ENCODE results near the gene CCDC144A.
"Not testable (repeated sequence)": the region's sequence is repeated elsewhere in the genome, so short reads cannot be mapped to it uniquely, and the experiment has no call there.

CCDC144A gene

DNA sequence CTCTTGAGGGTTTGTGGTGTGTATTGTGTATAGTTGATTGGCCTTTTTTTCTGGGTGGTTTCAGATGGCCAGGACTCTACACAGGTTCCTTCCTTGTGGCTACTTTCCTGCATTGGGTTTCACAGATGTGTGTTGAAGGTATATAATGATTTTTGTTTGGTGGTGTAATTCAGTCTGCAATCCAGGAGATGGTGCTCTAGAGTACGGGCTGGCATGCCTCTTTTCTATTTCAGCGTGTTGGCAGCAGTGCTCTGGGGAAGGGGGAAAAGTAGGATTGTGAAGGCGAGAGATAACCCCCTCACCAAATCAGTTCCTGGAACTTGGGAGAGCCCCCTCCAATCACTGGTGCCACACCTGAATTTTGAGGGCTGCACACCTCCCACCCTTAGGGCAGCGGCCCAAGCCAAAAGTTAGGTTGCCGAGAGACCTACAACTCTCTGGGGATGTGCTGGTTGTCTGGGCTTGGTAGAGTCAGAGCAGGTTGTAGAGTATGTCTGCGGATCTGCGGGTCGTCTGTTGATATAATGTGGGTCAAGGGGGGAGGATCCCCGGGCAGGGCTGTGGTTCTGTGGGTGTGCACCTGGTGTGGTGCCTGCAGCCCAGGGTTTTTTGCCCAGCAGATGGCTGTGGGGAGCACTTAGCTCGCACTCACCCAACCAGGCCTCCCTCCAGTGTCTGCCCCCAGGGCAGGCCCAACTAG is 61.3 kb downstream of the CCDC144A start:
- DNase-seq = peak; percentile 2 to 26

DNA sequence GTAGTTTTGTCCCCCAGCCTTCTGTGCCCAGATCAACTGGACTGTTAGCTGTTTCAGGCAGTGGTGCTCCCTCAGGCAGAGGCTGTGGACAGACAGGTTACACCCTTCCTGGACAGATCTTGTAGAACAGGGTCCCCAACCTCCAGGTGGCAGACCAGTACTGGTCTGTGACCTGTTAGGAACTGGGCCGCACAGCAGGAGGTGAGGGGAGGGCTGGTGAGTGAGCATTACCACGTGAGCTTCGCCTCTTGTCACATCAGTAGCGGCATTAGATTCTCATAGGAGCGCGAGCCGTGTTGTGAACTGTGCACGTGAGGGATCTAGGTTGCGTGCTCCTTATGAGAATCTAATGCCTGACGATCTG is 61.9 kb downstream of the CCDC144A start:
- DNase-seq = not testable (repeated sequence)

DNA sequence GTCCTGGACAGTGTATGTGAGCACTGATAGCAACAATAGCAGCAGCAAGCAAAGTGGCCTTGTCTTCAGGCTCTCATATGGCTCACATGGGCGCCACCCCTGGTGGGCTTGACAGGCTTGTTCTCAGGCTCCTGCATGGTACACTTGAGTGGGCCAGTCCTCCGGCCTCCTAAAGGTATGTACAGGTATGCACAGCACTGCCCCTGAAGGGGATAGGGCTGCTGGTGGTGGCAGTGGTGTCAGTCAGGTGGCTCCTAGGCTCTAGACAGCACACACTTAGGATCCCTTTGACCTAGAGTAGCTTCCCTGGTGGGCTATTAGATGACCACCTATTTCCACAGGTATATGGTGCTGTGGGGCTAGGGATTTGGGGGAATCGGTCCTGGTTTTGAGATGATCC is 67.5 kb downstream of the CCDC144A start:
- not testable (repeated sequence) for DNase-seq

DNA sequence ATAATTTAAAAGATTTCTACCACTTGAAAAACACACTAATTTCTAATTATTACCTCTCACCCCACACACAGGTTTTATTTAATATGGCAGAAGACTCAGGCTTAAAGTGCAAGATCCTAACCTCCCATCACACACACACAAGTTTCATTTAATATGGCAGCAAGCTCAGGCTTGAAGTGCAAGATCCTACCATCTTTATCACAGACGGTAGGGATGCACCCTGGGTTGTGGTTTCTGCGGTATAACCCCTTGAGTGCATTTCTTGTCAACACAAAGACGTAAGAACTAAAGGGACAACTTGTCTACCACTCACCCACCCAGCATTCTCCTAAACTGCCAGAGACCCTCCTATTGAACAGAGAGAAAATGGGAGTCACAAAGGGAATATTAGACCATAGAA is 68.1 kb downstream of the CCDC144A start:
- not testable (repeated sequence) for DNase-seq

DNA sequence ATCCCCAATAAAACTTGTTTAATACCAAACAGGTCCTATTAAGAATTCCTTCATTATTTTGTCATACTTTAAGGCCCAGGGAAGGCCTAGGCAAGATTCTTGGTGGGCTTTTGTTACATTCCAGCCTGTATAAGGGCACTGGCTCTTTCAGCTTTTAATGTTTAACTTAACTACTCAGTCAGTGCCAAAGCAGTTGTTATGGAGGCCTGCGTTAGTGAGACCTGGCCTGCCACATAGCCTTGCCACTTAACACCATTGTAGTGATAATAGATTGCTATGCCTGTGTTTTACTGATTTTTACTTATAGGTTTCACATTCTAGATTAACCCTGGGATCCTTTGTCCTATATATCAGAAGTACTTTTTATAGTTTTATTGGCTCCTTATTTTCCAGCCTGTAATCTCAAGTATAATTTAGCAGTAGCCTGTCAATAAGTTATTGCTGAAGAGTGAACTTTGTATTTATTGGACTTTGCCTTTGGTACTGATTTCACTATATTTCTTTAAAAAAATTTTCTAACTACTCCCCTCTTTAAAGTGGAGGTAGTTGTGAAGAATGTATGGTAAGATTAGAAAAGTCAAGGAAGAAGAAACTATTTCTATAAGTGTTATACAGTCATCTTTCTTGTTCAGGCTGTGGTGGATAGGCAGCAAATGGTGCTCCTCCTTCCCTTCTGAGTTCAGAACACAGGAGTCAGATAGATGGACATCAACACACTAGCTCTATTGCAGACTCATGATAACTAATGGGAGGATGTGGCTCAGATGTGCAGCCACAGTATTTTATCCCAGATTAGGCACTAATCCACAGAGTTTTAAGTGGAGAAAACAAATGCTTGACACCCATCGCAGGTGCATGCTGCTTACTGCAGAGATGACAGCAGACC is 78.5 kb downstream of the CCDC144A start:
- not testable (repeated sequence) for DNase-seq

- DNase-seq = not testable (repeated sequence)
These were observed 82.5 kb downstream of the CCDC144A start for GRCh38 chr17:16772394-16773145.

DNA sequence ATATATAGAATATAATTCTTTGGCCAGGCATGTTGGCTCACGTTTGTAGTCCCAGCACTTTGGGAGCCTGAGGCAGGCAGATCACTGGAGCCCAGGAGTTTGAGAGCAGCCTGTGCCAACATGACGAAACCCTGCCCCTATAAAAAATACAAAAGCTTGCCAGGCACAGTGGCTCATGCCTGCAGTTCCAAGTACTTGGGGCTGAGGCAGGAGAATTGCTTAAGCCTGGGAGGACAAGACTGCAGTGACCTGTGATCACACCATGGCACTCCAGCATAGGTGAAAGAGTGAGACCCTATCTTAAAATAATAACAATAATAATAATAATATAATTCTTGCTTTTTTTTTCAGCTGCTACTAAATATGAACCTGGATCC is 83.1 kb downstream of the CCDC144A start:
- not testable (repeated sequence) for DNase-seq

- not testable (repeated sequence) for DNase-seq
These were observed 97.8 kb downstream of the CCDC144A start for GRCh38 chr17:16787851-16788250.

DNA sequence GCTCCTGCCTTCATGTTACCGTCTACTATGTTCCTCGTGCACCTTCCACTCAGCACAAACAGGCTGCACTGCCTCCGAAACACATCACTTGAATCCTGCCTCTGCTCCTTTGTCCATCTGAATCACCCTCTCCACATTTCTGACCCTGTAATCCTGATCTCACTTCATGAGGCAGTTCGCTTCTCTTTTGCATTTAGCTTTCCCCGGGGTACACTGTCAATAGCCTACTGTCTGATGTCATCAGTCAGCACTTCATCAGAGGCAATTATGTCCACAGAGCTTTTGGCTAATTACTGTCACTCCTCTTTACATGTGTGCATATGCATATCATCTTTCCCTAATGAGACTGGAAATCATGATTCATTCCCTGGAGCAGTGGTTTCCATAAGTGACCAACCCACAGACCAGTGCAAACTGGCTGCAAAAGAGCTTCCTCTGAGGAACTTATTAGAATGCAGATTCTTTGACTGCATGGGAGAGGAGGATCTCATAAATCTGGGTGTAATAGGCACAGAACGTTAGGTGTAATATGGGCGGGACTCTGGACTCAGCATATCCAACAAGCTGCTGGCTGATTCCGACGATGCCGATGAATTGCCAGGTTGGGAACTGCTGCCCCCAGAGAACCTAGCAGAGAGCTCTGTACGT is 99.0 kb downstream of the CCDC144A start:
- DNase-seq = not testable (repeated sequence)

DNA sequence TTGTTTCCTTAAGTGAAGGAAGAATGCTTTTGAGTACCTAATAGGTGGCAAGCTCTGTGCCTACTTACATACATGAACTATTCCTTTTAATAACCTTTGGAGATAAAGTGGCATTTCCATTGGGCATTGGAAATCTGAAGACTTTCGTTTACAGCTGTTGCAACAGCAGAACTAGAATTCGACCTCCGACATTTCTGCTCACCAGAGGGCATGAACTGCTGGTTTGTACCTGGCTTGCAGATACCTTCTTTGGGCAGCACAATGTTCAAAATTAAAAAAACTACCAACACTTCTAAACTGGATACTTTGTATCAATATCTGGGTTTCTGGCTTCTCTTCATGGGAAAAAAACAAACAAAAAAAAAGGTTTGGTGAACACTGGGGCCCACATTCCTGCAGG is 99.6 kb downstream of the CCDC144A start:
- DNase-seq = not testable (repeated sequence)

DNA sequence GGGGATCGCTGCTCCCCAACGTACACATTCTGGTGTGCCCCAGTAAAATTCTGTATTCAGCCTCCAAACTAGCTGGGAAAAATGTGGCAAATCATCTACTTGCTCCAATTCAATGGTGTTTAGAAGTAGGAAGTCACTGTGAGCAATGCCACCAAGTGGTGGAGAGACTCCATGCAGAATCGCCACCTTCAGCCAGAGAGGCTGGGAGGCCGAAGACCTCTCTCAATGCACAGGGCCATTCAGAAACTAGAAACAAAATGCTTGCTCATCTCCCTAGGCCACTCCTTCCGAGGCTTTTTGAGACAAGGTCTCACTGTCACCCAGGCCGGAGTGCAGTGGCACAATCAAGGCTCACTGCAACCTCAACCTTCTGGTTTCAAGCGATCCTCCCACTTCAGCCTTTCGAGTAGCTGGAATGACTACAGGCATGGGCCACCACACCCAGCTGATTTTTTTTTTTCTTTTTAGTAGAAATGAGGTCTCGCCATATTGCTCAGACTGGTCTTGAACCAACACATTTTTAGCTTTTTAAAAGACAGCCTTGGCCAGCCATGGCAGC is 100.4 kb downstream of the CCDC144A start:
- not testable (repeated sequence) for DNase-seq

DNA sequence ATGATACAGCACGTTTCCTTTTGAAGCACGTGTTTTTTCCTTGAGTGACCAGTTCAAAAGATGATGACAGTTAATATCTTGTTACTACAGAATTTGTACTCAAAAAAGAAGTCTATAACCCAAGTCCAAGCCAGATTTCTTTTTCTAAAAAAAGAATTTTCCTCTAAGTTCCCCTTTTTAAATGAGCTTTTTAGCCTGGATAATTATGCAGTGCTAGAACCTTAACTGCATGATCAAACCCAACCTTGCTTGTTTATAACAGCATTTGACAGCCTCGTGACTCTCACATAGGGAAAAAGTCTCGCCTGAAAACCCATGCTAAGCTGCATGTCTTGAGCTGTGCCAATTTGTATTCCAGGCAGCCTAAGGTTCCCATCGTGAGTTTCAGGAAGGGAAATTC is 104.2 kb downstream of the CCDC144A start:
- DNase-seq = not testable (repeated sequence)

DNA sequence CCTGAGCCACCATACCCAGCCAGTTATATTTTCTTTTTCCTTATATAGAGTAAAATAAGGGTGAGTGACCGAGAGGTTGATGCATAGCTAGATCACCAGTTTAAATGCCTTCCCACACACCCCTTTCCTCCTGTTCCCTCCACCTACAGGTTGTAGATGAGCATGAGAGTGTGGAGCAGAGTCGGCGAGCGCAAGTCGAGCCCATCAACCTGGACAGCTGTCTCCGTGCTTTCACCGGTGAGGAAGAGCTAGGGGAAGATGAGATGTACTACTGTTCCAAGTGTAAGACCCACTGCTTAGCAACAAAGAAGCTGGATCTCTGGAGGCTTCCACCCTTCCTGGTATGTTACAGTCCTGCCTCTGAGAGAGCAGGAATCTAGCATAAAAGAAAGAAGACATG is 105.9 kb downstream of the CCDC144A start:
- DNase-seq = not testable (repeated sequence)

- not testable (repeated sequence) for DNase-seq
These were observed 114.8 kb downstream of the CCDC144A start for GRCh38 chr17:16804851-16805250.

GRCh38 chr17:16806599-16806998 is 116.6 kb downstream of the CCDC144A start:
- DNase-seq = not testable (repeated sequence)

GRCh38 chr17:16807620-16808019 is 117.6 kb downstream of the CCDC144A start:
- not testable (repeated sequence) for DNase-seq

DNA sequence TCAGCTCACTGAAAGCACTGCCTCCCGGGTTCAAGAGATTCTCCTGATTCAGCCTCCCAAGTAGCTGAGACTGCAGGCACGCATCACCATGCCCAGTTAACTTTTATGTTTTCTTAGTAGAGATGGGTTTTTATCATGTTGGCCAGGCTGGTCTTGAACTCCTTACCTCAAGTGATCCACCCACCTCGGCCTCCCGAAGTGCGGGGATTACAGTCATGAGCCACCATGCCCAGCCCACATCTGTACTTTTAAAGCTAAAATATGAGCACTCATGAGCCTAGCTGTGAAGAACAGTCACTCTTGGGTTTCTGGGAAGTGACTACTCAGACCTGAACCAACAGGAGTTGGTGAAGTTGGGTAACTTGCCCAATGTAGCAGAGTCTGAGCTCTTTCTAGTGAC is 120.2 kb downstream of the CCDC144A start:
- not testable (repeated sequence) for DNase-seq

DNA sequence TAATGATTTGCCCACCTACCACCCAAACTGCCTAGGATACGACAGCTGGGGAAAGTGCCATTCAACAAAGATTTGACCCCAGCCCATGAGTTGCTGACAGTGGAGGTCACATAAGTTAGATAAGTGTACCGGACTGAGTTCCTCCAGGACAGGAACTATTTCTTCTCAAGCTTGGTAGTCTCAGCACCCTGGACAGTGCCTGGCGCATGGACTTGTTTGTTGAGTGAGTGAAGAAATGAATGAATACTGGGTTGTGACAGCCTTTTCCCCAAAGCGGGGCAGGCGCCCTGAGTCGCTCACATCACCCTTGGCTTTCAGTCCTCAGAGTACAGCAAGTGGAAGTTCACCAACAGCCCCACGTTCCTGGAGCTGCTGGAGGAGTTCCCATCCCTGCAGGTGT is 122.1 kb downstream of the CCDC144A start:
- not testable (repeated sequence) for DNase-seq

DNA sequence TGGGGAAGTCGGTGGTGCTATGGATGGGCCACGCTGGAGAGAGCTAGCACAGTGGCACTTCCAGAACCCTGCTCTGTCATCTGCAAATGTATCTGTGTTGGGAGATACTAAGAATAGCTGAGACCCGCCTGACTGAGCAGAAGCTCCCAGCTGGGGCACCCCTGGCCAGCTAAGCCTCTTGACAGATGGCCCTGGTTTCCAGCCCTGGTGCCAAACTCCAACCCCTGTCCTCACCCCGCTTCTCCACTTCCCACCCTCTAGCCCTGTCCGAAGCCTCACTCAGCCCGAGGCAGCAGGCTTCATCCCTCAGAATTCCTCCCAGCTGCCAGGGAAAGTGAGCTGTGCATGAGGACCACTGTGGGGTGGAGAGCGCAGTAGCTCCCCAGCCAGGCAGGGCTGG is 124.4 kb downstream of the CCDC144A start:
- no peak for DNase-seq

DNA sequence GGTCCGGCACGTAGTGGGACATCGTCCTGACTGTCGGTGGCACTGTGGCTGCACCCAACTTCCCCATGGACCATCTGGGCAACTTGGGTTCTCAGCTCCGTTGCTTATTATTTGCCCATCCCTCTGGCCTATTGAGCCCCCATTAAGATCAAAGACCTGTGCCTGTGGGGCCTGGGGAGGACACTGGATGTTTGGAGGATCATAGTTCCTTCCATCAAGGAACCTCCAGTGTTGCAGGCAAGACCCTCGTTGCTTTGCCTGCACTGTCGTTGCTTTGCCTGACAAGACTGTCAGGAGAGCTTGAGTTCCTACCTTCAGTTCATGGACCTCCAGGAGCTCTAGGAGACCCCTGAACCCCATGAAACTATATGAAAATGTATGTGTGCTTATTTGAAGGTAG is 127.2 kb downstream of the CCDC144A start:
- no peak for DNase-seq

GRCh38 chr17:16817940-16818339 is 127.9 kb downstream of the CCDC144A start:
- not testable (repeated sequence) for DNase-seq

GRCh38 chr17:16818340-16818739 is 128.3 kb downstream of the CCDC144A start:
- DNase-seq = no peak
